Ovary (tissue), 9 donors: ENCODE results near the gene DUOXA2. TPM values are rescaled to one million over a fixed set of nuclear protein-coding genes. Genes with fewer than 3 reads are reported as not detected.

Experiments used
- DNase-seq, 5 donors: peaks; one replicate each; pipeline ENCODE4 v3.0.0-alpha.2; 2019 to 2020
- H3K27ac ChIP-seq, 2 donors: fragments of 200-600 bp; one replicate each; pipeline versions ENCODE4 v1.5.1 to v1.8.0; 2019 to 2022
- H3K27me3 ChIP-seq: fragments of 200-600 bp; one replicate; pipeline ENCODE4 v1.8.0; 2022
- H3K36me3 ChIP-seq: fragments of 200-600 bp; sonication (generic); one replicate; pipeline ENCODE4 v1.5.1; 2019
- H3K4me1 ChIP-seq: one replicate; pipeline ENCODE4 v1.8.1; 2013; ENCODE audit warnings: mild to moderate bottlenecking, moderate library complexity; ENCODE audit not compliant: insufficient read depth
- H3K4me3 ChIP-seq: fragments of 200-600 bp; sonication (generic); one replicate; pipeline ENCODE4 v1.5.1; 2017
- H3K9me3 ChIP-seq, 2 donors: fragments of 200-600 bp in 1 of 2; sonication (generic) in 1 of 2; one replicate each; pipeline versions ENCODE4 v1.5.1 to v1.8.1; 2013 to 2019; ENCODE audit warnings: mild to moderate bottlenecking in 1 of 2, moderate library complexity in 1 of 2
- EP300 ChIP-seq: sonication (generic); formaldehyde crosslinking; IDR thresholded peaks from one replicate; pipeline ENCODE4 v1.6.1; 2017; ENCODE audit warnings: antibody characterized with exemption
- POLR2A ChIP-seq: fragments of 450-650 bp; IDR thresholded peaks from one replicate; pipeline ENCODE4 v1.6.1; 2017; ENCODE audit warnings: antibody characterized with exemption, mild to moderate bottlenecking, moderate library complexity
- WGBS, 3 donors: extraction: QIAGEN DNeasy Blood & Tissue Kit in 1 of 3; methylation state at CpG; one replicate each; pipeline versions ENCODE4 v1.1.5 to v1.1.7; 2013 to 2017; 5-methylcytosine and 5-hydroxymethylcytosine counted together
- intact Hi-C, 4 donors: fragments of 100-400 bp; cut with DNase I; formaldehyde crosslinking; loops; one replicate each; pipeline versions ENCODE4 v1.11.0 to v1.15.1; 2022 to 2023
- polyA plus RNA-seq, 2 donors: library from polyadenylated mRNA; stranded (reverse); fragments of 200-250 nt in 1 of 2; fragments of 350-450 nt in 1 of 2; fragmentation: Illumina TruSeq in 1 of 2; extraction: RNeasy Lipid Tissue Mini Kit (QIAGEN cat#74804) in 1 of 2; gene quantifications; one replicate each; pipeline ENCODE4 v1.2.3, GENCODE V29; 2013 to 2014
- total RNA-seq, 7 donors: library from RNA; depleted of rRNA in 2 of 7; stranded (reverse); fragments of >200 nt in 2 of 7; fragmentation: NEBNext Ultra II Directional in 3 of 7; extraction: Animal tissue kit (Norgen Biotek cat#: 25700) in 3 of 7; gene quantifications; one replicate each; pipeline versions ENCODE4 v1.1.0 to v1.2.4, GENCODE V29; 2016 to 2023
- TF ChIP-seq, protein P1 (sequence below), 3 donors: fragments of 450-650 bp in 2 of 3; fragments of 200-600 bp in 1 of 3; IDR thresholded peaks; one replicate each; pipeline versions ENCODE4 v1.5.1 to v1.8.0; 2016 to 2022; ENCODE audit warnings: antibody characterized with exemption in 3 of 3, mild to moderate bottlenecking in 1 of 3
- donor health status: DM: no; HTN: no; CAD: no; lungs with moderate emphysema.
- donor health status: DM: no; HTN: no; CAD: no.
- donor health status: Bipolar disorder and iron deficiency.
- donor health status: DM: yes; HTN: yes; CAD: no.
- donor health status: DM: no; HTN: no; CAD: no.
- donor health status: DM: yes; HTN: yes; CAD: no.

The DUOXA2 gene
- total and polyA plus RNA-seq, 9 donors: 0.17 to 0.18 TPM; not detected in 7

DNA sequence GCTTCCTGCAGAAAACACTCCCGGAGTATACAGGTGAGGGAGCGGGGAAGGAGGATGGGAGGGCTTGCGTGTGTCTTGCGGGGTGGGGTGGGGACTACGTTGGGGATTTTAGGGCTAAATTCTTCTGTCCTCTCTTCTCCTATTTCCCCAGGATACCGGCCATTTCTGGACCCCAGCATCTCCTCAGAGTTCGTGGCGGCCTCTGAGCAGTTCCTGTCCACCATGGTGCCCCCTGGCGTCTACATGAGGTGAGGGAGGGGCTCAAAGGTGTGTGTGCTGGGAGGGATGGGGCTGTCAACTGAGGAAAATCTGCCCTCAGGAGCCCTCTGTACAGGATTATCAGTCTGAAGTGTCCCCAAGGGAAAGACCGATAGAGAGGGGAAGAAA lies 22.2 kb downstream of the DUOXA2 start:
- Histone ChIP-seq H3K9me3 (no peaks in the 10 kb centered on the region), H3K4me3 (no peak overlapping the region), H3K27me3 (no peaks in the 10 kb centered on the region), H3K36me3 (no peaks in the 10 kb centered on the region), H3K27ac (no peak overlapping the region), H3K4me1 (no peaks in the 10 kb centered on the region)
- no peak for TF ChIP-seq EP300
- no peak for TF ChIP-seq POLR2A
- TF ChIP-seq, protein P1, sequence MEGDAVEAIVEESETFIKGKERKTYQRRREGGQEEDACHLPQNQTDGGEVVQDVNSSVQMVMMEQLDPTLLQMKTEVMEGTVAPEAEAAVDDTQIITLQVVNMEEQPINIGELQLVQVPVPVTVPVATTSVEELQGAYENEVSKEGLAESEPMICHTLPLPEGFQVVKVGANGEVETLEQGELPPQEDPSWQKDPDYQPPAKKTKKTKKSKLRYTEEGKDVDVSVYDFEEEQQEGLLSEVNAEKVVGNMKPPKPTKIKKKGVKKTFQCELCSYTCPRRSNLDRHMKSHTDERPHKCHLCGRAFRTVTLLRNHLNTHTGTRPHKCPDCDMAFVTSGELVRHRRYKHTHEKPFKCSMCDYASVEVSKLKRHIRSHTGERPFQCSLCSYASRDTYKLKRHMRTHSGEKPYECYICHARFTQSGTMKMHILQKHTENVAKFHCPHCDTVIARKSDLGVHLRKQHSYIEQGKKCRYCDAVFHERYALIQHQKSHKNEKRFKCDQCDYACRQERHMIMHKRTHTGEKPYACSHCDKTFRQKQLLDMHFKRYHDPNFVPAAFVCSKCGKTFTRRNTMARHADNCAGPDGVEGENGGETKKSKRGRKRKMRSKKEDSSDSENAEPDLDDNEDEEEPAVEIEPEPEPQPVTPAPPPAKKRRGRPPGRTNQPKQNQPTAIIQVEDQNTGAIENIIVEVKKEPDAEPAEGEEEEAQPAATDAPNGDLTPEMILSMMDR (IDR thresholded peaks at IDR 0.05): no peak
- intact Hi-C loops: no loop called here
- 17 to 20% (median 19%) methylated on average over 10 of the region's 10 CpGs for WGBS, 3 donors
- DNase-seq: no peak

DNA sequence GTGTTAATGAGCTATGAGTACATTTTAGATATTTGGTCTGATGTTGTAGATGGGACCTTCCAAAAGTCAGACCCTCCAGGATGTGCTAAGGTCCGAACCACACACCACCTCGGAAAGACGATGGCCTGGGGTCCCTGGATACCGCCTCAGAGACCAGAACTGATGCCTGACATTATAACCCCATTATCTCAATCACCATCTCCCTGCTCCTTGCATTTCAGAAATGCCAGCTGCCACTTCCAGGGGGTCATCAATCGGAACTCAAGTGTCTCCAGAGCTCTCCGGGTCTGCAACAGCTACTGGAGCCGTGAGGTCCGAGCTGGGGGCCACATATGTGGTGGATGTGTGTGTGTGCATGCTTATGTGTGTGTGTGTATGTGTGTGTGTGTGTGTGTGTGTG lies 23.6 kb downstream of the DUOXA2 start:
- intact Hi-C loops: no loop called here
- H3K27ac ChIP-seq: no peak overlapping the region
- 75 to 79% (median 76%) methylated on average over 8 of the region's 8 CpGs for WGBS, 3 donors
- H3K27me3 ChIP-seq: no peaks in the 10 kb centered on the region
- no peak for TF ChIP-seq EP300
- no peak for TF ChIP-seq POLR2A
- TF ChIP-seq, protein P1 (IDR thresholded peaks at IDR 0.05): no peak
- no peaks in the 10 kb centered on the region for H3K4me1 ChIP-seq
- H3K9me3 ChIP-seq: no peaks in the 10 kb centered on the region
- no peak overlapping the region for H3K4me3 ChIP-seq
- no peaks in the 10 kb centered on the region for H3K36me3 ChIP-seq
- DNase-seq: no peak

DNA sequence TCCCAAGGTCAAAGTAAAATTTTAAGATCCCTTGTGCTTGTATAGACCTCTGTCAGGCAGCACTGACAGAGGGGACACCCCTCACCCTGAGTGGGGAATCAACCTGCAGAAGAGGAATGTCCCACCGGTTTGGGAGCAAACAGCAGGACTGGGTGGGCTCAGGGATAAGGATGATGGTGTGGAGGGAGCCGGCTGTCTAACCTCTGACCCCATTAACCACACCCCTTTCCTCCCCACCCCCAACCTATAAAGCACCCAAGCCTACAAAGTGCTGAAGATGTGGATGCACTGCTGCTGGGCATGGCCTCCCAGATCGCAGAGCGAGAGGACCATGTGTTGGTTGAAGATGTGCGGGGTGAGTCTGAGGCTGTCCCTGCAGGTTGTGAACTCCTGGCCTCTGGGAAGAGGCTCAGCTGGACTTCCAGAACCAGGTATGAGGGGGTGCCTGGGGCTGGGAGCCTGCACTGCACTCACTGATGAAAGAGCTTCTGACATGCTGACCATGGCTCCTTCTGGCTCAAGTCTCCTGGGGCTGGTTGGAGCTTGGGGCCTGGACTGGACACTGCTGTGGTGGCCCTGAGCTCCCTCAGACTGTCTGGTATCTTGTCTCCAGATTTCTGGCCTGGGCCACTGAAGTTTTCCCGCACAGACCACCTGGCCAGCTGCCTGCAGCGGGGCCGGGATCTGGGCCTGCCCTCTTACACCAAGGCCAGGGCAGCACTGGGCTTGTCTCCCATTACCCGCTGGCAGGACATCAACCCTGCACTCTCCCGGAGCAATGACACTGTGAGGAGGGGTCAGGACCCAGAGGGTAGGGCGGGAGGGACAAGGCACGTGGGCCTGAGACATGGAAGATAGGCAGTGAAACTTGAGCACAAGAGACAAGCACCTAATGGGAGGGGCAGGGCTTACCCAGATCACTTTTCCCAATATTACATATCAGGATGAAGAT lies 25.0 kb downstream of the DUOXA2 start:
- no peaks in the 10 kb centered on the region for H3K27me3 ChIP-seq
- H3K36me3 ChIP-seq: no peaks in the 10 kb centered on the region
- no peaks in the 10 kb centered on the region for H3K4me1 ChIP-seq
- no peaks in the 10 kb centered on the region for H3K9me3 ChIP-seq
- no peak overlapping the region for H3K27ac ChIP-seq
- intact Hi-C loops: no loop called here
- TF ChIP-seq EP300: no peak
- TF ChIP-seq POLR2A: no peak
- TF ChIP-seq, protein P1 (IDR thresholded peaks at IDR 0.05): no peak
- 61 to 77% (median 68%) methylated on average over 12 of the region's 12 CpGs for WGBS, 3 donors
- no peak for DNase-seq
- no peak overlapping the region for H3K4me3 ChIP-seq

DNA sequence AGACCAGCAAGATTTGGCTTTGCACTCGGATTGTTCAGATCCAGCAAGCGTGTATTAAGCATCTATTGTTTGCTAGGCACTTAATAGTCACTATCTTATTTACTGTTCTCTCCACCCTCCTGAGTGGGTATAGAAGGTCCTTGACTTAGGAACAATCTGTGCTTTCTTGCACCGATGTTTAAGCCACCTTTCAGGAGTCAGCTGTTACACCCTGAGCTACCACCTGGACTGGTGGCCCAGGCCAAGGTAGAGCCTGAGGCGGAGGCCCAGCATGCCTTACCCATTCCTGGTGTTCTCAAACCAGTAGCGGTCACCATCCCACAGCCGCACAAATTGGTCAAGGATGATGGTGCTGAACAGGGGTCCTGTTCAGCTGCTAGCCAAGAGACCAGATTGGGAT lies 25.6 kb downstream of the DUOXA2 start:
- no peak overlapping the region for H3K27ac ChIP-seq
- H3K27me3 ChIP-seq: no peaks in the 10 kb centered on the region
- intact Hi-C loops: no loop called here
- 88 to 92% (median 89%) methylated on average over 6 of the region's 6 CpGs for WGBS, 3 donors
- H3K9me3 ChIP-seq: no peaks in the 10 kb centered on the region
- no peaks in the 10 kb centered on the region for H3K4me1 ChIP-seq
- no peaks in the 10 kb centered on the region for H3K36me3 ChIP-seq
- DNase-seq: no peak
- TF ChIP-seq POLR2A (no peak), EP300 (no peak)
- TF ChIP-seq, protein P1 (IDR thresholded peaks at IDR 0.05): no peak
- no peak overlapping the region for H3K4me3 ChIP-seq
